Testis (tissue), 3 donors: ENCODE measurements around the gene SEMG2. TPM values are rescaled to one million over a fixed set of nuclear protein-coding genes. Genes with fewer than 3 reads are reported as not detected.

ENCODE experiments used
- DNase-seq: peaks from one replicate; pipeline ENCODE4 v3.0.0-alpha.2; 2019
- H3K27ac ChIP-seq, 2 donors: fragments of 200-600 bp; sonication (generic); one replicate each; pipeline ENCODE4 v1.5.1; 2019
- H3K27me3 ChIP-seq: fragments of 200-600 bp; sonication (generic); one replicate; pipeline ENCODE4 v1.5.1; 2019
- H3K36me3 ChIP-seq: fragments of 200-600 bp; sonication (generic); one replicate; pipeline ENCODE4 v1.5.1; 2017; ENCODE audit warnings: low read depth; ENCODE audit errors: missing control alignments
- H3K4me1 ChIP-seq: fragments of 200-600 bp; sonication (generic); one replicate; pipeline ENCODE4 v1.5.1; 2019
- H3K4me3 ChIP-seq, 2 donors: fragments of 200-600 bp; sonication (generic); one replicate each; pipeline ENCODE4 v1.5.1; 2017 to 2019
- H3K9me3 ChIP-seq: fragments of 200-600 bp; sonication (generic); one replicate; pipeline ENCODE4 v1.5.1; 2017
- POLR2A ChIP-seq: fragments of 450-650 bp; IDR thresholded peaks from one replicate; pipeline ENCODE4 v1.6.1; 2017; ENCODE audit warnings: antibody characterized with exemption, mild to moderate bottlenecking, moderate library complexity
- WGBS, 2 donors: methylation state at CpG; one replicate each; pipeline ENCODE4 v1.1.5; 2018; 5-methylcytosine and 5-hydroxymethylcytosine counted together
- intact Hi-C: fragments of 100-400 bp; cut with DNase I; formaldehyde crosslinking; loops from one replicate; pipeline ENCODE4 v1.15.1; 2023; ENCODE audit warnings: low total_unique reads
- polyA plus RNA-seq: library from polyadenylated mRNA; stranded (reverse); fragments of 350-450 nt; fragmentation: Illumina TruSeq; extraction: RNeasy Lipid Tissue Mini Kit (QIAGEN cat#74804); gene quantifications from one replicate; pipeline ENCODE4 v1.2.3, GENCODE V29; 2014; ENCODE audit warnings: low read depth, low replicate concordance; ENCODE audit not compliant: insufficient read depth
- total RNA-seq, 2 donors: library from RNA; depleted of rRNA; stranded (reverse); fragments of >200 nt; gene quantifications; one replicate each; pipeline ENCODE4 v1.2.3, GENCODE V29; 2016
- TF ChIP-seq, protein P1 (sequence below), 3 experiments: fragments of 450-650 bp in 2 of 3; fragments of 200-600 bp in 1 of 3; sonication (generic) in 1 of 3; IDR thresholded peaks; one replicate each; pipeline ENCODE4 v1.5.1; 2016 to 2019; ENCODE audit warnings: antibody characterized with exemption in 3 of 3, mild to moderate bottlenecking in 2 of 3, moderate library complexity in 1 of 3

Gene SEMG2
- total and polyA plus RNA-seq, 3 donors from 2014 or later: not detected

DNA sequence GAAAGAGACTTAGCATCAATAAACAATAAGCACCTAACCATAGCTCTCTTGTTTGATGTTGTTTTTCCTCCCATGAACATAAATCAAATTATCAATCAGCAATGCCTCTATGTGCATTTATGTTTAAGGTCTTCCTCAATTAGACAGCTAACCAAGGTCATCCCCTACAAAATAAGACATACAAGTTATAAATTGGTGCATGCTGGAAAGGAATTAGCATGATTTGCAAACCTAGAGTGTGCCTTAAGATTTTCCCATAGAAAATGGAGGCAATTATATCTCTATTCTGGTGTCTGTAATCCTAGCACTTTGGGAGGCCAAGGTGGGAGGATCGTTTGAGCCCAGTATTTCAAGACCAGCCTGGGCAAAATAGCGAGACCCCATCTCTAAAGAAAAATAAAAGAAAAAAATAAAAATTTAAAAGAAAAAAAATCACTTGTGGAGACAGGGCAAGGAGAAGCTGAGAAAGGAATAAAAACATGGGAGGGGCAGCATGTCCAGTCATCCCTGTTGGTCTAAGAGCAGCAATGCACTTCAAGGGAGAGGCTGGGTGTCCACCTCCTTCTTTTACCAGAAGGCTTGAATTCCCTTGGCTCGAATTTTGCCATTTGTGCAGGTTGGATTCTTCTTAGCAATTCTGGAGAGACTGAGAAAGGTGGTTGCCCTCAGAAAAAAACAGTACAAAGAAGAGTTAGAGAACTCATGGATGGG, 42.5 kb downstream of the SEMG2 start:
- no peaks in the 10 kb centered on the region for H3K36me3 ChIP-seq
- H3K27me3 ChIP-seq: no peaks in the 10 kb centered on the region
- no peak overlapping the region for H3K4me3 ChIP-seq
- intact Hi-C loops: no loop called here
- DNase-seq: no peak
- H3K9me3 ChIP-seq: no peaks in the 10 kb centered on the region
- 82 to 83% methylated on average over 3 of the region's 3 CpGs for WGBS, 2 donors
- TF ChIP-seq POLR2A: no peak
- TF ChIP-seq, protein P1, sequence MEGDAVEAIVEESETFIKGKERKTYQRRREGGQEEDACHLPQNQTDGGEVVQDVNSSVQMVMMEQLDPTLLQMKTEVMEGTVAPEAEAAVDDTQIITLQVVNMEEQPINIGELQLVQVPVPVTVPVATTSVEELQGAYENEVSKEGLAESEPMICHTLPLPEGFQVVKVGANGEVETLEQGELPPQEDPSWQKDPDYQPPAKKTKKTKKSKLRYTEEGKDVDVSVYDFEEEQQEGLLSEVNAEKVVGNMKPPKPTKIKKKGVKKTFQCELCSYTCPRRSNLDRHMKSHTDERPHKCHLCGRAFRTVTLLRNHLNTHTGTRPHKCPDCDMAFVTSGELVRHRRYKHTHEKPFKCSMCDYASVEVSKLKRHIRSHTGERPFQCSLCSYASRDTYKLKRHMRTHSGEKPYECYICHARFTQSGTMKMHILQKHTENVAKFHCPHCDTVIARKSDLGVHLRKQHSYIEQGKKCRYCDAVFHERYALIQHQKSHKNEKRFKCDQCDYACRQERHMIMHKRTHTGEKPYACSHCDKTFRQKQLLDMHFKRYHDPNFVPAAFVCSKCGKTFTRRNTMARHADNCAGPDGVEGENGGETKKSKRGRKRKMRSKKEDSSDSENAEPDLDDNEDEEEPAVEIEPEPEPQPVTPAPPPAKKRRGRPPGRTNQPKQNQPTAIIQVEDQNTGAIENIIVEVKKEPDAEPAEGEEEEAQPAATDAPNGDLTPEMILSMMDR (IDR thresholded peaks at IDR 0.05): no peak
- H3K4me1 ChIP-seq: no peaks in the 10 kb centered on the region
- no peak overlapping the region for H3K27ac ChIP-seq

DNA sequence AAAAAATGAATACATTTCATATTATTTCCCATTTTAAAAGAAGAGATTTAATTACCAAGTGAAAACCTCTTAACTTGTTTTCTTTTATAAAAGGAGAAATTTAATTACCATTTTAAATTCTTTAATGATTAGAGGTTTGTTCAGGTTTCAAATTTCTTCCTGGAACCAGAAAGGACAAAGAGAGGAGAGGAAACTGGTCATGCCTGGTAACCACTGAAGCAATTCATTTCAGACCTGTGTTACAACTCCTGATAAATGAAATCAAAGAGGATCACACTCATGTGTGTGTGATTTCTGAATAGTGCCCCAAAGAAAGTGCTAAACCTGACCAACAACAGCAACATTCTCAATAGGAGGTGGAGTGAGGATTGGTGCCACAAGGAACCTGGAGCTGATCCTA, 45.8 kb downstream of the SEMG2 start:
- TF ChIP-seq POLR2A: no peak
- TF ChIP-seq, protein P1 (IDR thresholded peaks at IDR 0.05): no peak
- no peak for DNase-seq
- H3K27ac ChIP-seq: no peak overlapping the region
- no peaks in the 10 kb centered on the region for H3K4me1 ChIP-seq
- no peaks in the 10 kb centered on the region for H3K27me3 ChIP-seq
- no peak overlapping the region for H3K4me3 ChIP-seq
- intact Hi-C loops: no loop called here
- H3K36me3 ChIP-seq: no peaks in the 10 kb centered on the region
- no peaks in the 10 kb centered on the region for H3K9me3 ChIP-seq

DNA sequence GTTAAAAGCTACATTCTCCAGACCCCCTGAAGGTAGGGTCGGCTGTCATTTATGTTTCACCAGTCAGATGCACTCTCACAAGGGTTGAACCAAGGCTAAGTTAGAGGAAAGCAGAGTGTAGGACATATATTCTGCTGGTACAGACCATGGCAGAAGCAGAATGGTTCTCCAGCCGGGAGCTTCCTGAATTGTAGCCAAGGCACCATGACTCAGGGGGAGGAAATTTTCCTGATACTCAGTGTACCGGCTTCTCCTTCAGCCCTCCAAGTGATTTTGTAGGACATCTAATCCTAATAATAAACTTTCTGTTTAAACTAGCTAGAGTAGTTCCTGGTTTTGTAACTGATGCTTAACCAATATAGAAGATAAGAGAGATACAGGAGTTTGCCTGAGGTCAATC, 47.4 kb downstream of the SEMG2 start:
- no peaks in the 10 kb centered on the region for H3K27me3 ChIP-seq
- intact Hi-C loops: no loop called here
- 55 to 57% methylated on average over 3 of the region's 3 CpGs for WGBS, 2 donors
- no peak overlapping the region for H3K4me3 ChIP-seq
- TF ChIP-seq, protein P1 (IDR thresholded peaks at IDR 0.05): no peak
- no peak for TF ChIP-seq POLR2A
- no peaks in the 10 kb centered on the region for H3K36me3 ChIP-seq
- H3K4me1 ChIP-seq: no peaks in the 10 kb centered on the region
- no peaks in the 10 kb centered on the region for H3K9me3 ChIP-seq
- no peak for DNase-seq
- no peak overlapping the region for H3K27ac ChIP-seq

DNA sequence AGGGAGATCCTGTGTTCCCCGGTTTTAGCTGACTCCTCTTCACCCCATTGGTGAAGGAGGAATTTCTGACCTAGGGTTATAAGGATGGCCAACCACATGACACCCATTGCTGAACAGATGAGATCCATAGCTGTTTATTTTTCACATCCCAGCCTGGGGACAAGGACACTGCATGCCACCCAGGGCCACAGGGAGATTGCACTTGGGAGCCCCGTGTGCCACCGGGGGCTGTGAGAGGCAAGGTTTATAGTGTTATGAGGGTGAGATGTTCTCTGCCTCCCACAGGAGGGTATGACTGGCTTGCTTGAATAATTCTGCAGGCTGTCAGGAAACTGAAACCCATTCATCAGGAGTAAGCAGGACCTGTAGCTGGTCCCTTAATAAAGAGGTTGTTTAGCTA, 47.9 kb downstream of the SEMG2 start:
- no peaks in the 10 kb centered on the region for H3K4me1 ChIP-seq
- H3K27me3 ChIP-seq: no peaks in the 10 kb centered on the region
- no peak overlapping the region for H3K4me3 ChIP-seq
- 59 to 76% methylated on average over 3 of the region's 3 CpGs for WGBS, 2 donors
- no peak for DNase-seq
- intact Hi-C loops: no loop called here
- H3K36me3 ChIP-seq: no peaks in the 10 kb centered on the region
- no peaks in the 10 kb centered on the region for H3K9me3 ChIP-seq
- no peak overlapping the region for H3K27ac ChIP-seq
- TF ChIP-seq, protein P1 (IDR thresholded peaks at IDR 0.05): no peak
- no peak for TF ChIP-seq POLR2A

DNA sequence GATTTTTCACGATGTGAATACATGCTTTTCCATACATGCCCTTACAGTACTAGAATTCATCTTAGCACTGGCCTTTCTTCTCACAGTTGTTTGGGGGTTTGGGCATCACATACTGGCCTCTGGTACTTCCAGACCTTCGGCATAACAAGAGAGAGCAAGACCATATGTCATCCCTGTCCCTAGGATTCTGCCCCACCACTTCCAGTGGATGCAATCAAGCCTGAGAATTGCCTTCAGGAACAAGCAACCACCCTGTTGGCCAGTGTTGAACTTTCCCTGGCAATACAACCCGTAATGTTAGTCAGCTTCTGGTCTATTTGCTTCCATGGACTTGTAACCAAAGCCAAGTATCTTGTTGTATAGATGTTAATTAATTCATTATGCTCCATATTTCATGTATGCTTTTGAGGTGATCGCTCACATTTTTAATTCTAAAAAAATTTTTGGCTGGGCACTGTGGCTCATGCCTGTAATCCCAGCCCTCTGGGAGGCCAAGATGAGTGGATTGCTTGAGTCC, 48.6 kb downstream of the SEMG2 start:
- Histone ChIP-seq H3K4me1 (no peaks in the 10 kb centered on the region), H3K9me3 (no peaks in the 10 kb centered on the region), H3K27me3 (no peaks in the 10 kb centered on the region), H3K4me3 (no peak overlapping the region), H3K36me3 (no peaks in the 10 kb centered on the region), H3K27ac (no peak overlapping the region)
- no peak for DNase-seq
- intact Hi-C loops: no loop called here
- no peak for TF ChIP-seq POLR2A
- 82% methylated on average over 4 of the region's 4 CpGs for WGBS, 2 donors

Other genes starting within 250 kb of the SEMG2 start
- 1 to 10 TPM; 4.6 to 7.7 TPM for gene KCNS1, start 120.2 kb upstream of the SEMG2 start, total RNA-seq
- 2.1 TPM for gene KCNS1, start 120.2 kb upstream of the SEMG2 start, polyA plus RNA-seq
- gene WFDC5, start 106.2 kb upstream of the SEMG2 start, total RNA-seq: 1 to 10 TPM in 1 of 2 donors, under 1 TPM in 1; 0.87 to 1.4 TPM
- gene WFDC5, start 106.2 kb upstream of the SEMG2 start, polyA plus RNA-seq: 2.1 TPM
- gene WFDC12, start 96.9 kb upstream of the SEMG2 start, total RNA-seq: not detected
- gene WFDC12, start 96.9 kb upstream of the SEMG2 start, polyA plus RNA-seq: not detected
- gene PI3, start 46.5 kb upstream of the SEMG2 start, total RNA-seq: 1 to 10 TPM in 1 of 2 donors, not detected in 1; 1.2 TPM
- gene PI3, start 46.5 kb upstream of the SEMG2 start, polyA plus RNA-seq: 0.94 TPM
- not detected for gene SEMG1, start 14.3 kb upstream of the SEMG2 start, total RNA-seq
- gene SEMG1, start 14.3 kb upstream of the SEMG2 start, polyA plus RNA-seq: not detected
- 1 to 10 TPM; 6.9 to 8.2 TPM for gene SLPI, start 33.2 kb downstream of the SEMG2 start, total RNA-seq
- gene SLPI, start 33.2 kb downstream of the SEMG2 start, polyA plus RNA-seq: 104 TPM
- 1 to 10 TPM in 1 of 2 donors, under 1 TPM in 1; 0.43 to 1.1 TPM for gene RBPJL, start 85.5 kb downstream of the SEMG2 start, total RNA-seq
- 0.26 TPM for gene RBPJL, start 85.5 kb downstream of the SEMG2 start, polyA plus RNA-seq
- 1 to 10 TPM; 2.8 to 3.5 TPM for gene MATN4, start 86.9 kb downstream of the SEMG2 start, total RNA-seq
- gene MATN4, start 86.9 kb downstream of the SEMG2 start, polyA plus RNA-seq: 1.1 TPM
- gene SDC4, start 127.1 kb downstream of the SEMG2 start, total RNA-seq: 100 to 1,000 TPM; 191 to 234 TPM
- gene SDC4, start 127.1 kb downstream of the SEMG2 start, polyA plus RNA-seq: 124 TPM
- gene SYS1, start 141.8 kb downstream of the SEMG2 start, total RNA-seq: 10 to 100 TPM; 33.1 to 34.6 TPM
- 20.0 TPM for gene SYS1, start 141.8 kb downstream of the SEMG2 start, polyA plus RNA-seq
- gene TP53TG5, start 157.0 kb downstream of the SEMG2 start, total RNA-seq: 10 to 100 TPM in 1 of 2 donors, 1 to 10 TPM in 1; 6.4 to 12.3 TPM
- gene TP53TG5, start 157.0 kb downstream of the SEMG2 start, polyA plus RNA-seq: 28.2 TPM
- 10 to 100 TPM in 1 of 2 donors, 1 to 10 TPM in 1; 7.9 to 10.0 TPM for gene DBNDD2, start 186.9 kb downstream of the SEMG2 start, total RNA-seq
- gene DBNDD2, start 186.9 kb downstream of the SEMG2 start, polyA plus RNA-seq: 39.3 TPM
- gene PIGT, start 194.8 kb downstream of the SEMG2 start, total RNA-seq: 100 to 1,000 TPM; 115 to 140 TPM
- gene PIGT, start 194.8 kb downstream of the SEMG2 start, polyA plus RNA-seq: 137 TPM
- 10 to 100 TPM in 1 of 2 donors, 1 to 10 TPM in 1; 6.1 to 32.0 TPM for gene WFDC2, start 248.4 kb downstream of the SEMG2 start, total RNA-seq
- 37.6 TPM for gene WFDC2, start 248.4 kb downstream of the SEMG2 start, polyA plus RNA-seq